ENCODE data around the gene FAT3.

The FAT3 gene

DNA sequence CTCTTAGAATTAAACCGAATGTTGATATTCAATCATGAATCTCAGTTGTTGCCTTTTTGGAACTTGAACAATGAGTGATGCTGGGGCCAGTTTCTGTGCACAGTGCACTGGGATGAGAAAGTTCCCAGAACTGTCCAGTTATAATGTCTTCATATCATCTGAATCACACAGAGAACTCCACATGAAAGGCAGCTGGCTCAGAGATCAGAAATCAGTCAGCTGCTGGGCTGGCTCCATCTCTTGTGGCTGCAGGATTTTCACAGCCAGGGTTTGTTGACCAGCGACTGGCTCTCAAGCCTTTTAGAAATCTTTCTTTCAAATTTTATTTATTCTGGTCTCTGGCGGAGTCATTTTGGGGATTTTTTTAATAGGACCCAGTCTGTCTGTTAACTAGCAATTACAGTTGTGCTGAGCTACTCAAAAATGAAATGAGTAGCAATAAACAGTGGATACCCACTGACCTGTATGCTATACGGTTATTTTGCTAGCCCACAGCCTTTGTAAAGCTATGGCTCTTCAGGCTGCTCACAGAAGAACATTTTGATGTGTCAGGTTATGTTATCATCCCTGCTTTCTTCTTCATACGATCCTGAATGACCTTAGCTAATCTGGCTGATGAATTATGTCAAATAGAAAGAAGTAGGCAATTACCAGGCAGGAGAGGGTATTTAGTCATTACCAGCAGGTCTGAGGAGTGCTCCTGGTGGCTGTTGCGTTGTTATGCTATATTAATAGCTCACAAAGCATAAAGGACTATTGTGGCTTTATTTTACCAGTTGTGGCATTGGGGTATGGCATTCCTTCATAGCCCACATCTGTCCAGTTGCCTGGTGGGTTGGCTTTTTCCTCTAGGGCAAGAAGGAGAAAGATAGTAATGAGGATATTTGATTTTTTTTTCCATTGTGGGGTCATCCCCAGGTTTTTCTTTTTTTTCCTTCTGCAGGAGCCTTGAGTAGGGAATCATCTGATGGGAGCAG is 3.6 kb downstream of the FAT3 start:
- no peaks in the 10 kb centered on the region for H3K4me1 ChIP-seq (ENCODE audit: low read depth, poor library complexity, severe bottlenecking)
- H4K20me1 ChIP-seq (ENCODE audit: insufficient read depth): no peaks in the 10 kb centered on the region
- H3K79me2 ChIP-seq (ENCODE audit: insufficient read depth, low read depth): no peaks in the 10 kb centered on the region
- no peak overlapping the region for H3K4me2 ChIP-seq
- H3K9ac ChIP-seq: no peak overlapping the region
- H2AFZ ChIP-seq (ENCODE audit: low read depth): no peak overlapping the region
- TF ChIP-seq, protein P1, sequence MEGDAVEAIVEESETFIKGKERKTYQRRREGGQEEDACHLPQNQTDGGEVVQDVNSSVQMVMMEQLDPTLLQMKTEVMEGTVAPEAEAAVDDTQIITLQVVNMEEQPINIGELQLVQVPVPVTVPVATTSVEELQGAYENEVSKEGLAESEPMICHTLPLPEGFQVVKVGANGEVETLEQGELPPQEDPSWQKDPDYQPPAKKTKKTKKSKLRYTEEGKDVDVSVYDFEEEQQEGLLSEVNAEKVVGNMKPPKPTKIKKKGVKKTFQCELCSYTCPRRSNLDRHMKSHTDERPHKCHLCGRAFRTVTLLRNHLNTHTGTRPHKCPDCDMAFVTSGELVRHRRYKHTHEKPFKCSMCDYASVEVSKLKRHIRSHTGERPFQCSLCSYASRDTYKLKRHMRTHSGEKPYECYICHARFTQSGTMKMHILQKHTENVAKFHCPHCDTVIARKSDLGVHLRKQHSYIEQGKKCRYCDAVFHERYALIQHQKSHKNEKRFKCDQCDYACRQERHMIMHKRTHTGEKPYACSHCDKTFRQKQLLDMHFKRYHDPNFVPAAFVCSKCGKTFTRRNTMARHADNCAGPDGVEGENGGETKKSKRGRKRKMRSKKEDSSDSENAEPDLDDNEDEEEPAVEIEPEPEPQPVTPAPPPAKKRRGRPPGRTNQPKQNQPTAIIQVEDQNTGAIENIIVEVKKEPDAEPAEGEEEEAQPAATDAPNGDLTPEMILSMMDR (conservative IDR thresholded peaks at IDR 0.05; ENCODE audit: low read depth, low read length): no peak
- H3K27me3 ChIP-seq (ENCODE audit: insufficient read depth, low read depth): no peaks in the 10 kb centered on the region
- H3K4me3 ChIP-seq (IDR thresholded peaks at IDR 0.05; ENCODE audit: insufficient read depth, low read depth, low read length): no peak overlapping the region
- no peak overlapping the region for H3K27ac ChIP-seq
- H3K36me3 ChIP-seq (ENCODE audit: insufficient read depth): no peaks in the 10 kb centered on the region

DNA sequence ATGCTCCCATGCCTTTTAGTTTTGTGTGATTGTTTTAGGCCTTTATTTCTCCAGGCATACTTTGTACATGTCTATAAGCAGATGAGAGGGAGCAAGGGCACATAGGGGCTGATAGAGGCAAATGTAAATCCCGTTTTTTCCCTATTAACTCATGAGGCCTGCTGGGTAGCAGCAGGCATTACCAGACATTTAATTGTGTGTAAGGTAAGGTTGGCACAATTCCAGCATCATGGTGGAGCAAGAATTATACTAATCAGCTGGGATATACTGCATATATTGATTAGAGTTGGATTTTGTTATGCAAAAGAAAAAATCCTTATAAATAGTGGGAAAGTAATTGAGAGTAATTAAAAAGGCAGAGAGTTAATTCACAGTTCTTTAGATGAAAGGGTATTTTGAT is 12.2 kb downstream of the FAT3 start:
- H2AFZ ChIP-seq (ENCODE audit: low read depth): no peak overlapping the region
- H3K36me3 ChIP-seq (ENCODE audit: insufficient read depth): no peaks in the 10 kb centered on the region
- no peak overlapping the region for H3K4me2 ChIP-seq
- H3K27ac ChIP-seq: no peak overlapping the region
- no peak overlapping the region for H3K4me3 ChIP-seq (IDR thresholded peaks at IDR 0.05; ENCODE audit: insufficient read depth, low read depth, low read length)
- TF ChIP-seq, protein P1 (conservative IDR thresholded peaks at IDR 0.05; ENCODE audit: low read depth, low read length): no peak
- no peaks in the 10 kb centered on the region for H3K4me1 ChIP-seq (ENCODE audit: low read depth, poor library complexity, severe bottlenecking)
- no peaks in the 10 kb centered on the region for H3K27me3 ChIP-seq (ENCODE audit: insufficient read depth, low read depth)
- H3K9ac ChIP-seq: no peak overlapping the region
- H3K79me2 ChIP-seq (ENCODE audit: insufficient read depth, low read depth): no peaks in the 10 kb centered on the region
- H4K20me1 ChIP-seq (ENCODE audit: insufficient read depth): no peaks in the 10 kb centered on the region

DNA sequence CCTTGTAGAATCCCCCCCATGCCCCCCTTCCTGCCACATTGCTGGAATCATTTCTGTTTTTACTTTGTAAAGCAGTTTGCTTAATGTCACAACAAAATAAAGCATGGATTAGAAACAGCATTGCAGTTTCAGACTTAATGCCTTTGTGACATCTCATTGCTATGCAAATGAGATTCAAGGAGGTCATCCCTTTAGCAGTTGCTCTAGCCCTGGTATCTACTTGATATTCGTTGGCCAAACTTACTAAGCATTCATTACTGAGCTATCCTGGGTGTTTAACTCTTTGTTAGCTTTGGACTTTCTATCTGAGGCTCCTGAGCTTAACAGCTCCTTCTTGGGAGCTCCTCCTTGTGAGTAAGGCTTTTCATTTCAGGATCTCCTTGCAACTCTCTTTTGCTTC is 16.3 kb downstream of the FAT3 start:
- no peaks in the 10 kb centered on the region for H3K4me1 ChIP-seq (ENCODE audit: low read depth, poor library complexity, severe bottlenecking)
- H3K4me3 ChIP-seq (IDR thresholded peaks at IDR 0.05; ENCODE audit: insufficient read depth, low read depth, low read length): no peak overlapping the region
- H3K36me3 ChIP-seq (ENCODE audit: insufficient read depth): no peaks in the 10 kb centered on the region
- H3K4me2 ChIP-seq: no peak overlapping the region
- no peak overlapping the region for H3K27ac ChIP-seq
- H2AFZ ChIP-seq (ENCODE audit: low read depth): no peak overlapping the region
- no peak overlapping the region for H3K9ac ChIP-seq
- TF ChIP-seq, protein P1 (conservative IDR thresholded peaks at IDR 0.05; ENCODE audit: low read depth, low read length): no peak
- H3K27me3 ChIP-seq (ENCODE audit: insufficient read depth, low read depth): no peaks in the 10 kb centered on the region
- no peaks in the 10 kb centered on the region for H4K20me1 ChIP-seq (ENCODE audit: insufficient read depth)
- H3K79me2 ChIP-seq (ENCODE audit: insufficient read depth, low read depth): no peaks in the 10 kb centered on the region

DNA sequence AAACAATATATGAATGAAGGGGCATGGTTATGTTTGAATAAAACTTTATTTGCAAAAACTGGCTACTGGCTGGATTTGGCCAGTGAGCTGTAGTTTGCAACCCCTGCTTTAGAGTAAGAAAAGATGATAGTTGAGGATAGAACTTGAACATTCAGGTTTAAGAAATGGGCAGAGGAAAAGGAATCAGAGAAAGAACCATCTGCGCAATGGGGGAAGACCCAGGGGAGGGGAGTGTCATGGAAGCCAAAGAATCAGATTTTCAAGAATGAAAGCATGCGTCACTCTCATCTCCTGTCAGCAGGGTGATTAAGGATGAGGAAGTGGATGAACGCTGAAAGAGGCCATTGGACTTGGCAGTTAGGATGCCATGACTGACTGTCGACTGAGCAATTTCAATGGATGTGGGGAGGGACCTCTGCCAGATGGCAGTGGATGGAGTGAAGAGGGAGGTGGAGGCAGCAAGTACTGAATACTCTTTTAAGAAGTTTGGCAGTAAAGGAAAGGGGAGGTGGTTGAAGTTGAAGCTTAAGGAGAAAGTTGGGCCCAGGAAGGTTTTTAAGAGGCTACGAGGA is 21.2 kb downstream of the FAT3 start:
- Histone ChIP-seq H3K27ac (no peak overlapping the region), H3K36me3 (ENCODE audit: insufficient read depth) (no peaks in the 10 kb centered on the region), H3K9ac (no peak overlapping the region), H2AFZ (ENCODE audit: low read depth) (no peak overlapping the region), H3K79me2 (ENCODE audit: insufficient read depth, low read depth) (no peaks in the 10 kb centered on the region), H3K4me2 (no peak overlapping the region), H4K20me1 (ENCODE audit: insufficient read depth) (no peaks in the 10 kb centered on the region), H3K4me3 (IDR thresholded peaks at IDR 0.05; ENCODE audit: insufficient read depth, low read depth, low read length) (no peak overlapping the region), H3K27me3 (ENCODE audit: insufficient read depth, low read depth) (no peaks in the 10 kb centered on the region), H3K4me1 (ENCODE audit: low read depth, poor library complexity, severe bottlenecking) (no peaks in the 10 kb centered on the region)
- TF ChIP-seq, protein P1 (conservative IDR thresholded peaks at IDR 0.05; ENCODE audit: low read depth, low read length): no peak

Data from KMS-11 (cell line).